Measurements from ENCODE around the gene SGSM1.
A peak's percentile ranks its signal among the peaks of the same experiment; 100 is the strongest.

The SGSM1 gene

DNA sequence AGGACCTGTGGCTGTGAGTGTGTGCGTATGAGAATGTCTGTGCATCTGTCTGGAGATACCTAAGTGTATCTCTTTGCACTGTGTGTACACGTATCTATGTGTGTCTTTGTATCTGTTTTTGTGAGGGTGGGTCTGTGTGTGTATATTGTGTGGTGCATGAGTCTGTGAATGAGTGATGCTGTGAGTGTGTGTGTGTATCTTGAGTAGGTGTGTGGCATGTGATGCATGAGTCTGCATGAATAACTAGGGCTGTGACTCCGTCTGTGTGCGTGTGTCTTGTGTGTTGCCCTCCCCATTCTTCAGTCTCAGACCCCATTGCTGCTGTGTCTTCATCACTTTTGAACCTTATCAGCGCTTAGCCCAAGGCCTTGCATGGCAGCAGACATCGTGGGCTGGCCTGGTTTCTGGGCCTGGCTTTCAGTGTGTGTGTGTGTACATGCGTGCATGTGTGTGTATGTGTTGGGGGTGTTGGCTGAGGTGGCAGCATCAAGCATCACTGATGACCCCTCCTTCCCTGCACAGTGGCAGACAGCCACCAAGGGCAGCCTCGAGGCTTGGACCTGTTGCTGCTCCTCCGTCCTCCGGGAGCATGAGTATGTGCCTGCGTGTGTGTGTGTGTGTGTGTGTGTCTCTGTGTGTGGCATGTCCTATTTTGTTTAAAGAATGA is 1.4 kb downstream of the SGSM1 start:
- DNase-seq = peak in 8 of 56 donors; percentile 7 to 53 (median 19)

DNA sequence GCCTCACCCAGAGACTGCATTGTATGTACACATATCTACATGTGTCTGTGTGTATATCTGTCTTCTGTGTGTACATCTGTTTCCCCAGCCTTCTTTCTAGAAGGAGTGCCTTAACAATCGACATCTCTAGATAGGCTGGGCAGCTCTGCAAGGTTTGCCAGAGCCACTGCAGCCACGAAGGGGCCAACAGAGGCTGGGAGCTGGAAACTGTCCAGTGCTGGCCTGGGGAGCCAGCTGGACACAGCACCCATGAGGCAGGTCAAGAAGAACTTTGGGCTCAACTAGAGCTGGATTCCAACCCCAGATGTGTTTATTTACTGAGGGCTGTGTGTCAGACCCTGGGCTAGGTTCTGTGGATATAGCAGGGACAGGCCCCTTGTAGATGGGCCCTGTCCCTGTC is 3.3 kb downstream of the SGSM1 start:
- DNase-seq = peak in 6 of 56 donors; percentile 9 to 23 (median 21)

DNA sequence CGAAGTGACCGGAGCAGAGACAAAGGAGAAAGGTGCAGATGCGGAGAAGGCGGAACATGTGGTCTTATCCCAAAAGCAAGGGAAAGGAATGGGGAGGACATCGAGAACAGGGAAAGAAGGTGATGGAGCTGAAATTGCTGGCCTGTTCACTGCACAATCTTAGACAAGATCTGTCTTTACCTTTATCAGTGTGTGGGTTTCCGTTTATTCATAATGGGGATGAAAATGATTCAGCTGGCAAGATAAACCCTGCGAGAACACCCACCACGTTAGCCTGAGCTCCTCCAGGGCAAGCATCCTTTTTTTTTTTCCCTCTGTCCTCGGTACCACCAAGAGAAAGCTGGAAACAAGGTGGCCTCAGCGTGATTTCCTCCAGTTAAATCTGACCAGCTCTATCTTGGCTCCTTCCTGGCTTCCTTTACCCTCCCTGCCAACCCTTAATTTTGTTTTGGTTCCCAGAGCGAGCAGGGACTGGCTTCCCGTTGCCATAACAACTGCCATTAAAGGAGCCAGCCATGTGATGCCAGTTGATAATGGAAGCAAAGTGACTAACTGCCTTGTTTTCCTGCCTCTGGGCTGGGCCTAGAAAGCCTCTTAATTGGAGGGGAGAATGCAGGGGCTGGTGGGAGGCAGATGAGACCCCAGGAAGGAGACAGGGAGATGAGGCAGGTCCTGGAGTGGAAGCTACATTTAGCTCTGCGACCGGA is 4.2 kb downstream of the SGSM1 start:
- DNase-seq = peak in 45 of 56 donors; percentile 16 to 80 (median 52)

DNA sequence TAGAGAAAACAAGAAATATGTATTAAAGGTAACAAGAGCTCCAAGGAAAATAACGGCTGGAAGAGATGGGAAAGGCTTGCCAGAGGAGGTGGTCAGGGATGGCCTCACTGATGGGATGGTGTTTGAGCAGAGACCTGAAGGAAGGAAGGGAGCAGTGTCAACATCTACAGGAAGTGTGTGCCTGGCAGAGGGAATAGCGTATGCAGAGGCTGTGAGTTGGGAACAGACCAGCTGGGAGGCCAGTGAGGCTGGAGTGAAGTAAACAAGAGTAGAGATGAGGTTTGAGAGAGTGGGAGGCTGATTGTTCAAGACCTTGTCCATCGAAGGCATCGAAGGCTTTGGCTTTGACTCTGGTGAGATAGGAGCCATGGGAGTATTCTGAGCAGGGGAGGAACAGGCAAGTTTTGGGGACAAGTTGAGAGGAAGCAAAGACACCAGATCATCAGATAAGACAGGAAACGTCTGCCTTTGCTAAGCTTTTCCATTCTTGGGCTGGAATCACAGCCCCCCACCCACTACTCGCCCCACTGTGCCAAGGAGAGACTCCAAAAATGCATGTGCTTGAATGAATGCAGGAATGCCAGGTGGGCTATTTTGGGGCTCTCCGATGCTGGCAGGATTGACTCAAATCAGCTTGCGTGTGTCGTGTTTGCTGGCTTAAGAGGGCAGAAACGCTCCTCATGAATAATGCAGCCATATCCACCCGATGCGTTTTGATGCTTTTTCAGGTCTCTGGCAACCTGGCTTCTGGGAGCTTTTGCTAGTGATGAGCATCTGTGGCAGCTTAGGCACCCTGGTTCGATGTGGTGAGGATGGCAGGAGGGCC is 7.2 kb downstream of the SGSM1 start:
- peak in 1 of 56 donors; percentile 1 for DNase-seq

DNA sequence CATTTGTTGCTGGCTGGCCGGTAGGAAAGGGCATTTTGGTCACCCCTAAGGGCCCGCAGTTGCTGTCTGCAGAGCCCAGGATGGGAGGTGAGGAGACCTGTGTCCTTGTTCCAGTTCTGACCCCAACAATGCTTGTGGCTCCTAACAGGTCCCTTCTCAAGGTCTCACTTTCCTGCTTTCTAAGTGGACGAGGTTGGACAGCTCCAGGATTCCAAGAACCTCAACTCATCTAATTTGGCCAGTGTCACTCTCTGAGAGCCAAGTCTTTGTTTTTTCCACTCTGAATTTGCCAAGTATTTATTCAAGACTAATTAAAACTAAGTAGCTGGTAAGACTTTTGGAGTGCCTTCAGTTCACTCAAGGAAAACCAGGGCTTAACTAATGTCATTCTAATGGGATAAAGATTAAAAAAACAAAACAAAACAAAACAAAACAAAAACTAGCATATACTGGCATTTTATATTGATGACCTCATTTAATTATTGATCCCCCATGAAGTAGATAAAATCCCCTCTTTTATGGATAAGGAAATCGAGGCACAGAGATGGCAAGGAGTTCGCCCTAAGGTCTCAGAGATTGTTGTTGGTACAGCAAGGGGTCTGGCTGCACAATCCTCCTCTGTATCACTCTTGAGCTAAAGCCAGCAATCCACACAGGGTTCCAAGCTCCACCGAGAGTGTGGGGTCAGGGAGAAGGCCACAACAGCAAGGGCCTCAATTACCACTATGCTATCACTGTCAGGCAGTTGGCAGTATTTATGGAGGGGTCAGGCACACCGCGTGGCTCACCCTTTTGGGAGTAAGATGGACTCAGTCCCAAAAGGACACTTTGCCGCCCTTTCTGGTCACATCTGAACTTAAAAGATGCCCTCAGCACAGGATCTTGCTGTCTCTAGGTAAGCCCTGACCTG is 8.1 kb downstream of the SGSM1 start:
- no peak for DNase-seq

DNA sequence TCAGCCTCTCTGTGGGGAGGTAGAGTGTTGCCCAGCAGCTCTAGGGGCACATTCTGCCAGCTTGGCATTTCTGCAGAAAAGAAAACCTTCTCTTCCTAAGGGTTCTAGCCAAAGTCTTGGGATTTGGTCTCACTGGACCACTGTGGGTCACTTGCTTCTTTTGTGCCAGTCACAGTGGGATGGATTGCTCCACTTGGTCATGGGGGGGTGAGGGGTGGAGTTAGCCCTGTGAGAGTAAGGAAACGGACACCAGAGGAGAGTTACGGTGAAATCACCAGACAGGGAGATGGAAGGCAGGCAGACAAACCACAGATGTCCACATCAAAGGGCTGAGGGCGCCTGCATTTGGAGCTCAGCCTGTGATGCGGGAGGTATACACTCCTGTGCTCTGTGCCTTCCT is 10.8 kb downstream of the SGSM1 start:
- DNase-seq = peak in 3 of 56 donors; percentile 12 to 21 (median 19)

DNA sequence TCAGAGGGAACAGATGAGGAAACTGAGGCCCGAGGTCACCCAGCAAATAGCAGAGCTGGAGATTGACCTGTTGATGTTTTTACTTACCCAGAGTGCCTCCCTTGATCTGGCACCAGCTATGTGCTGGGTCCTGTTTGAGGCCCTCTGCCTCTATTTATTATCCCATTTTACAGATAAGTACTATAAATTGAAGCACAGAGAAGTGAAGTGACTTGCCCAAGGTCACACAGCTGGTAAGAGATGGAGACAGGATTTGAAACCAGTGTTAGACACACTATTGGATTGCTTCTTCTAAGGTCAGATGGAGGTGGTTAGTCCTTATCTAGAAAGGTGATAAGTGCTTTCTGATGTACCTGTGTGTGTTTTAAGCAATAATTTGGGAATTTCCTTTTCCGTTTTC is 13.5 kb downstream of the SGSM1 start:
- DNase-seq = no peak

DNA sequence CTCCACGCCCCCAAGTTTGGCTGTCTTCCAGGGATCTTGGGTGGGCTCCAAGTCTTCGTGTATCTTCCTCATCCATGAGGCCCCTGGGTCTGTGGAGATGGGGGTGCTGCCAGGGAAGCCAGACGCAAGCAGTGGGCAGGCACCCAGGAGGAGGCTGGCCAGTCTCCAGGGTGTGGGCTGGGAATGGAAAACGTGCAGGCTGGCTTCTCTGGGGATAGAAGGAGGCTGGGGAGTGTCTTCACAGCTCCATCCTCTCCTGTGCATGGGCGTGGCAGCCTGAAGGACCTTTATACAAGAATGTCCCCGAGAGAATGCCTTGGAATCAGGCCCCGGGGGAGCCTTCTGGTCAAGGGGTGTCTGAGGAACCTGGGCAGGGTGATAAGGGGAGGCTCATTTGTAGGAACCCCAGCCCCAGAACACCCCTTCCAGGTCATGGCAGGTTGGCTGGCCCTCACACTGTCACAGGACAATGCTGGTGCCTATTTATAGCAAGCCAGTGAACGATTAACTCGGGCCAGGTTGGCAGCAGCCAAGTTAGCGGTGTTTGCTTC is 14.0 kb downstream of the SGSM1 start:
- peak in 30 of 56 donors; percentile 10 to 74 (median 38) for DNase-seq

DNA sequence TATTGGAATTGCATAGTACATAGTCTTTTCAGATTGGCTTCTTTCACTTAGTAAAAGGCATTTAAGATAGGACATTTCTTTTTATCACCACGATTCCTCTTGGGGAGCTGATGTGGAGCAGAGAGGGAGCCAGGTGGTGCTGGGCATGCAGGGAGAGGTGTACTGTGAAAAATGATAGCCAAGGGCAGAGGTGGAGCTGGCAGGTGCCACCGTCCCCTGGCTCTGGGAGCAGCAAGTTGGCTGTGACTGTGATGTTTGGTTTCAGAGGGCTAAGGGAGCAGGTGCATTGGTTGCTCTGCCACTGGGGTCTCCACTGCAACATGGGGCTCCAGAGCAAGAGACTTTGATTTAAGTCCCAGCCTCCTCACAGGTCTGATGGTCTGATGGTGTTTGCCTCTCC is 16.5 kb downstream of the SGSM1 start:
- DNase-seq = no peak

DNA sequence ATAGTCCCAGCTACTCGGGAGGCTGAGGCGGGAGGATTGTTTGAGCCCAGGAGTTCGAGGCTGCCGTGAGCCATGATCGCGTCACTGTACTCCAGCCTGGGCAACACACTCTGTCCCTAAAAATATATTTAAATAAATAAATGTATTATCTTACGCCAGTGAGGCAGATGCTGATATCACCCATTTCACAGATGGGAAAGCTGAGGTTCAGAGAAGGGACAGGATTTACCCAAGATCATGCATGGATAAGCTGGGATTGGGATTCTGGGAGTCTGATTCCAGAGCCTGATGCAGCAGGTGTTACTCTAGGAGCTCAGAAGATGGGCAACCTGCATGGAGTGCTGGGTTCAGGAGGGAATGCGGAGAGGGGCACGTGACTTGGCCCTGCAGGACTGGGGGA is 17.8 kb downstream of the SGSM1 start:
- no peak for DNase-seq

DNA sequence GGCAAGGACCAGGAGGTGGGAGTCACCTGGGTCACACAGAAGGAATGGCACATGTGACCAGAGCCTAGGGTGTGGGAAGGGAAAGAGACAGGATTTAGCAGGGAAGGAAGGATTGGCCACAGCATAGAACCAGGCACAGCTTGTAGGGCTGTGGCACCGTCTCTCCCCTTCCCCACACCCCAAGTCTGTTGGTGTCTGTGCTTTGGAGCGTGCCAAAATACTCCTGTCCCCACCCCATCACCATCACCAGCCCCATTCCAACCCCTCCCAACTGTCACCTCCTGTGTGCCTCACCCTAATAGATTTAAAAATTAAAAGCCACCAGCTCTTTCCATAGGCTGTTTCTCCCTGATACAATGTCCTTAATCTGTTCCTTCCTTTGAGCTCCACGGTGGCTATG is 18.2 kb downstream of the SGSM1 start:
- no peak for DNase-seq

DNA sequence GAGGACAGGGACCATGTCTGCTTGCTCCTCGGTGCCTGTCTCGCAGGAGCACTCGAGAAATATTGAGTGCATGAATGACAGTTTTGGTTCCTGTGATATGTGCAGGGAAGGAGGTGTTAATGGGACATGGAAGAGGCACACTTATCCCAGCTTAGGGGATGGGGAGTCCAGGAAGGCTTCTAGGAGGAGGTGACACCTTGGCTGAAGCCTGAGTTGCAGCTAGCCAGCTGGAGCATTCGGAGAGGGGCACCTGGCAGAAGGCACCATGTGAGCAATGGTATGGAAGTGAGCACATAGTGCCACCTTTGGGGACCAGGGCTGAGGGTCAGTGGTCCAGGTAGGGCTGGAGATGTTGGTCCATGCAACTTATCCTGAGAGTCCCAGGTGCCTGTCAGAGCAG is 18.9 kb downstream of the SGSM1 start:
- no peak for DNase-seq

DNA sequence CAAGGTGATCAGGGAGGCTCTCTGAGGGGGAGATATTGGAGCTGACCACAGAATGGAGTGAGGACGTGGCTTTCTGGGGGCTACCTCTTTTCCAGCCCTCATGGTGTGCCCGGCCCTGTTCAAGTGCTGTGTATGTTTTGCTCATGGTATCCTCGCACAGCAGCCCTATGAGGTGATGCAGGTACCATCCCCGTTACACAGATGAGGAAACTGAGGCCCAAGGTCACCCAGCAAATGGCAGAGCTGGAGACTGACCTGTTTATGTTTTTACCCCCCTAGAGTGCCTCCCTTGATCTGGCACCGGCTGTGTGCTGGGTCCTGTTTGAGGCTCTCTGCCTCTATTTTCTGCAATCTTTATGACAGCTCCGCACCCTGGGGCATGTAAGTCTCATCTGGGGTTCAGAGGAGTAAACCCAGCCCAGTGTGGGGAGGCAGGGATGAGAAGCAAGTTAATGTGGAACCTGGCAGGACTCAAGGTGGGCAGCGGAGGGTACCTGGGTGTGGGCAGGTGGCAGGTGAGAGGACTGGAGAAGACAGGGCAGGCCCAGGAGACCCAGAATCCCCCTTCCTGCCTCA is 20.8 kb downstream of the SGSM1 start:
- no peak for DNase-seq

DNA sequence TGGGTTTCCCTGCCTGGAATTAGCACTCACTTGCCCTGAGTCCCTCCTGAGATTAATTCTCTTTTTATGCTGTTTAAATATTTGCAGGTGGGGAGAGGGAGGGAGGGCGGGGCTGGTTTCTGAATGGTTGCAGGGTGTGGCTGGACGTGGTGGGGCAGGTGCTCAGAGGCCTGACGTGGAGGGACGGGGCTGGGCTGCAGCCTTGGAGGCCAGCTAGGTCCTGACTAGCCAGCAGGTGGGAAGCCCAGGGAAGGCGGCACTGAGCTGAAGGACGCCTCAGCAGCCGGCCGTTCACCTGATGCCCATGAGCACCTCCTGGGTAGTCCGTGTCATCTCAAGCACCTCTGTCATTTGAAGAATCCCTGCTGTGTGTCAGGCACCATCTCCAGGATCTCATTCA is 21.3 kb downstream of the SGSM1 start:
- DNase-seq = no peak

DNA sequence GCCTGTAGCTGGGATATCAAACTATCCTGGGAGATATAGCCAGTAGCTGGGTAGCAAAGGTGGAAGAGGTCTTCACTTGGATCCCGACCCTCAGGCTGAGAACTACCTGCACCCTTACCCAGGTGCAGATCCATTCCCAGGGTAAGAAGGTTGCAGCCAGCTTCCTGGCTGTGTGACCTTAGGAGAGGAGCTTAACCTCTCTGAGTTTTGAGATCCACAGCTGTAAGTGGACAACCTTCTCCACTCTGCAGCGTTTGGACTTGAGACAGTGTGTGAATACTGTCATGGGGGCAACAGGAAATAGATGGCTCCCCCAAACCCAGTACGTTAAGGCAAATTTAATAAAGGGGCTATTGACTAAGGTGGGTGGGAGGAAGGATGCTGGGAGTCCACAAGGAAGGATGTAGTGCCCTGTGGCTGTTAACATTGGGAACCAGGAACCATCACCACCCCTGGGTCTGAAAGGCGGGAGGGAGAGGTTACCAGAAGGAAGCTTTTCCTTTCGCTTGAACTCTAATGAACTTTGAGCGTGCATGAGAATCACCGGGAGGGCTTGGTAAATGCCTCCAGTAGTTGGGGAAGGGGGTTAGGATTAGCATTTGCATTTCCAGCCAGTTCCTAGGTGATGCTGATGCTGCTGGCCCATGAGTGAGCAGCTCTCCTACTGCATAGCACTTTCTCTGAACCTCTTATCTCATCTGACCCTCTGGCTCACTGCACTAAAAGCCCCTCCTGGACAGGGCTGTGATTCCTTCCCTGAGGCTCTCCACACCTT is 24.4 kb downstream of the SGSM1 start:
- DNase-seq = no peak

DNA sequence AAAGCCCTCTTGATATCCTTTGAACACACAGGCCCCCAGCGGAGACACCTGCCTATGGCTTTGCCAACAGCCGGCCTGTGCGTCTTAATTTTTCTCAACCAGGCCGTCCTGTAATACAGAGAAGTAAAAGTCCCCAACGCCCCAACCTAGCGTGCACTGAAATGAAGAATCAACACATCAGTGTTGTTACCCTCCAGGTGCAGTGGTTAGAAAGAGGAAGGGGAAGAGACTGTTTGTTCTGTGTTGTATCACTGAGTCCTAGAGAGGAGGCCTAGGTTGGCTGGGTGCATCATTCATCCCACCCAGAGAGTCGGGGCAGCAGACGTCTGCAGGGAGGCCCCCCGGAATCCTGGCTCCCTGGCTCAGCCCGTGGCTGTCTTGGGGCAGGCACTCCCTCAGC is 25.7 kb downstream of the SGSM1 start:
- no peak for DNase-seq

DNA sequence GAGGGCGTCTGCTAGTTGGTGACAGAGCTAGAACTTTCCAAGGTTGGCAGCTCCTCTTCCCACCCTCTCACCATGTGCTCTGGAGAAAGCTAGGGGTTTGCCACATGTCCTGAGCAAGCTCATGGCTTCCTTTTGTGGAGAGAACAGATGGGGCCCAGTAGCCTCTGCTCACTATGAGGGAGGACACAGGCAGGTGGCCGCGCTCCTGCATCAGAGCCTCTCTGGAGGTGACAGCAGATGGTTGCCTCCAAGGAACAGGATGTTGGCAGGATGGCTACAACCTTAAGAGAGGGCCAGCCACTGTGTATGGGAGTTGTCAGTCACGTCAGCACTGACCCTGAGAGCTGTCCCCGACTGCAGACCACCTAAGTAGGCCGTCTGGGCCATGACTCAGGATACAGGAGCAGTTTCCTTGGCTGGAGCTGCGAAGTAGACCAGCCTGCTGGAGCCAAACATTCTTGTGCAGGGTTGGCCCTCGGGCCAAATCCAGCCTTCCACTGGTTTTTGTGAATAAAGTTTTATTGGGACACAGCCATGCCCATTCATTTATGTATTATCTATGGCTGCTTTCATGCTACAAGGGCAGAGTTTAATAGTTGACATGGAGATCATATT is 28.0 kb downstream of the SGSM1 start:
- no peak for DNase-seq

DNA sequence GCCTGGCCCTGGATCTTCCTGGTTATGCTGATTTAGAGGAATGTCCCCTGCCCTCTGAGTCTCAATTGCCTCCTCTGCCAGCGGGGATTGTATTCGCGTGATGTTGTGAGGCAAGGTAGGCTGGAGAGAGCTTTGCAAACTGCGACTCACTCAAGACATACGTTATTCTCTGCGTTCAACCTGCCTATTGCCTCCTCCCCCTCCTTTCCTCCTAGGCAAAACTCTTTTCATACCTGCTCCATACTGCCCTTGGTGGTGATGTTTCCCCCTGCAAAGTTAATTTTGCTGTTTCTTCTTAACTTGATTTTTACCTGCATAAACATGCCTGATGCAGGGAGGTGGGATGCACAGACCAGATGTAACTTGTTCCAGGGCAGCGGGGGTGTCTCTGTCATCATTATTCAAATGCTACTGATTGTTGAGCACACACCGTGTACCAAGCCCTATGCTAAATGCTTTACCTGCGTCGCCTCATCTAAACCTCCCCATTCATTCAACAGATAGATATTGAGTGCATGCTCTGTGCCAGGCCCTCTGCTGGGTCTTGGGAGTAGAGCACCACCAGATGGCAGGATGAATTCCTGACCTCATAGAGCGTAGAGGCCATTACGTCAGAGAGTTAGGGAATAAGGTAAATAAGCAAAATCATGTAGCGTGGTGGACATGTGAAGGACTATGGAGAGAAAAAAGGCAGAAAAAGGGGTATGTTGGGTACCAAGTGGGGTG is 29.0 kb downstream of the SGSM1 start:
- DNase-seq = no peak

DNA sequence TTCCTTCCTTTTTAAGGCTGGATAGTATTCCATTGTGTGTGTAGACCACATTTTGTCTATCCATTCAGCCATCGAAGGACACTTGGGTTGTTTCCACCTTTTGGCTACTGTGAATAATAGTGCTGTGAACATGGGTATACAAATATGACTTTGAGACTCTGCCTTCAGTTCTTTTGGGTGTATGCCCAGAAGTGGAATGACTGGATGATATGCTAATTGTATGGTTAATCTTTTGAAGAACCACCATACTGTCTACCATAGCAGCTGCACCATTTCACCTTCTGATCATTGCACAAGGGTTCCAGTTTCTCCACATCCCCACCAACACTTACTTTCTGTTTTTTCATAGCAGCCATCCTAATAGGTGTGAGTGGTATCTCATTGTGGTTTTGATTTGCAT is 30.3 kb downstream of the SGSM1 start:
- DNase-seq = no peak
